ENCODE measurements around the gene TXNL1. TPM values are rescaled to one million over a fixed set of nuclear protein-coding genes. Genes with fewer than 3 reads are reported as not detected.

The TXNL1 gene
- total and polyA plus RNA-seq, 12 donors, result 44.6 to 264 (median 72.8) TPM

- 26 to 42% (median 32%) methylated on average over 6 of the region's 6 CpGs for WGBS, 4 donors
- TF ChIP-seq CTCF (IDR thresholded peaks at IDR 0.05) (no peak), POLR2A (IDR thresholded peaks at IDR 0.05) (no peak)
- Histone ChIP-seq H3K4me1 (replicated peaks in 1 of 2) (peaks cover 11 to 35% of the 10 kb centered on the region in 2 donors), H3K9me3 (replicated peaks in 1 of 3) (no peaks in the 10 kb centered on the region), H3K27me3 (no peaks in the 10 kb centered on the region), H3K36me3 (replicated peaks in 1 of 2) (no peaks in the 10 kb centered on the region), H3K27ac (peak overlapping the region; percentile 65 to 97 (median 76)), H3K4me3 (peak overlapping the region in 2 of 4 donors; percentile 29 to 92)
- intact Hi-C loops (cut with DNase I), result no loop called here
- no peak for DNase-seq
These were observed 651 bp upstream of the TXNL1 start for GRCh38 chr18:56639104-56639381.

- DNase-seq, result peak in 2 of 7 donors; percentile 16 to 32
- Histone ChIP-seq H3K27me3 (no peaks in the 10 kb centered on the region), H3K4me1 (replicated peaks in 1 of 2) (peaks cover 11 to 37% of the 10 kb centered on the region in 2 donors), H3K36me3 (replicated peaks in 1 of 2) (no peaks in the 10 kb centered on the region), H3K4me3 (peak overlapping the region; percentile 12 to 99 (median 96)), H3K27ac (peak overlapping the region; percentile 96 to 97 (median 97)), H3K9me3 (replicated peaks in 1 of 3) (no peaks in the 10 kb centered on the region)
- 0 to 1% (median 1%) methylated on average over 14 to 18 of the region's 18 CpGs for WGBS, 4 donors
- TF ChIP-seq CTCF (IDR thresholded peaks at IDR 0.05) (no peak), POLR2A (IDR thresholded peaks at IDR 0.05) (no peak)
- intact Hi-C loops (cut with DNase I), result no loop called here
These were observed 621 bp downstream of the TXNL1 start for GRCh38 chr18:56637711-56638231.

GRCh38 chr18:56637176-56637575, 1.2 kb downstream of the TXNL1 start:
- intact Hi-C loops (cut with DNase I), result no loop called here

GRCh38 chr18:56635007-56635406, 3.4 kb downstream of the TXNL1 start:
- WGBS, 4 donors, result 92 to 95% (median 93%) methylated on average over 5 of the region's 5 CpGs
- Histone ChIP-seq H3K27ac (no peak overlapping the region), H3K4me1 (replicated peaks in 1 of 2) (peaks cover 19 to 58% of the 10 kb centered on the region in 2 donors), H3K36me3 (replicated peaks in 1 of 2) (no peaks in the 10 kb centered on the region), H3K4me3 (no peak overlapping the region), H3K27me3 (no peaks in the 10 kb centered on the region), H3K9me3 (replicated peaks in 1 of 3) (no peaks in the 10 kb centered on the region)
- DNase-seq, result no peak
- TF ChIP-seq CTCF (IDR thresholded peaks at IDR 0.05), result no peak
- no peak for TF ChIP-seq POLR2A (IDR thresholded peaks at IDR 0.05)
- intact Hi-C loops (cut with DNase I), result no loop called here

More at GRCh38 chr18:56637176-56637575, 1.2 kb downstream of the TXNL1 start:
- TF ChIP-seq CTCF (IDR thresholded peaks at IDR 0.05) (no peak), POLR2A (IDR thresholded peaks at IDR 0.05) (no peak)
- peaks cover 11 to 40% of the 10 kb centered on the region in 2 donors for H3K4me1 ChIP-seq (replicated peaks in 1 of 2)
- WGBS, 4 donors, result 4 to 8% (median 5%) methylated on average over 8 of the region's 8 CpGs
- H3K27me3 ChIP-seq, result no peaks in the 10 kb centered on the region
- peak overlapping the region in 2 of 4 donors; percentile 92 to 99 for H3K4me3 ChIP-seq
- H3K36me3 ChIP-seq (replicated peaks in 1 of 2), result no peaks in the 10 kb centered on the region
- no peaks in the 10 kb centered on the region for H3K9me3 ChIP-seq (replicated peaks in 1 of 3)
- no peak for DNase-seq
- peak overlapping the region; percentile 96 to 97 (median 97) for H3K27ac ChIP-seq
